ENCODE results near the gene SHISA7.
"Not testable (repeated sequence)": the region's sequence is repeated elsewhere in the genome, so short reads cannot be mapped to it uniquely, and the experiment has no call there.

SHISA7 gene

DNA sequence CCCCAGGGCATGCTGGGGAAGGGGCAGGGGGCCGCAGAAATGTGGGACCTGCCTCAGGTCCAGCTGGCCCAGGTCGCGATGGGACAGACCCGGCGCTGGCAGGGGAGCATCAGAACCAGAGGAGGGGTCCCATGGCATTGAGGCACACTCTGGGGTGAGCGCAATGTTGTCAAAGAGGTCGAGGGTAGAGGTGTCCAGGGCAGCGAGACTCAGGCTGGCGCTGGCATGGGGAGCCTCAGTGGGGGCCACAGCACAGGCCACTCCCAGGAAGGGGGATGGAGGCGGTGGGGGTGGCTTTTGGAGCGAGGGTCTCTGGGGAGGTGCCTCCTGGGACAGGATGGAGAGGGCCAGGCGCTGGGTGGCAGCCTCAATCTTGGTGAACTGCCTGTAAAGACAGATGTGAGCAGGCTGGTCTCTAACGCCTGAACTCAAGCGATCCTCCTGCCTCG is 20.5 kb upstream of the SHISA7 start:
- DNase-seq (ENCODE audit: low spot score), result no peak

DNA sequence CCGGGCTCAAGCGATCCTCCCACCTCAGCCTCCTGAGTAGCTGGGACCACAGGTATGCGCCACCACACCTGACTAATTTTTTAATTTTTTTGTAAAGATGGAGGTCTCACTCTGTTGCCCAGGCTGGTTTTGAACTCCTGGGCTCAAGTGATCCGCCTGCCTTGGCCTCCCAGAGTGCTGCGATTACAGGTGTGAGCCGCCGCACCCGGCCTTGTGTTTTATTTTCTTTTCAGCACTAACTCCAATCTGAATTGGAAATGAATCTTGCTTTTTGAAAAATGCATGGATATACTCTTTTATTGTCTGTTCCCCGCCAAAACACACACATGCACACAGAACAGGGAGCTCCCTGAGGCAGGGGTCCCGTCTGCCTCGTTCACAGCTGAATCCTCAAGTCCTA is 19.6 kb upstream of the SHISA7 start:
- DNase-seq (ENCODE audit: low spot score), result no peak

DNA sequence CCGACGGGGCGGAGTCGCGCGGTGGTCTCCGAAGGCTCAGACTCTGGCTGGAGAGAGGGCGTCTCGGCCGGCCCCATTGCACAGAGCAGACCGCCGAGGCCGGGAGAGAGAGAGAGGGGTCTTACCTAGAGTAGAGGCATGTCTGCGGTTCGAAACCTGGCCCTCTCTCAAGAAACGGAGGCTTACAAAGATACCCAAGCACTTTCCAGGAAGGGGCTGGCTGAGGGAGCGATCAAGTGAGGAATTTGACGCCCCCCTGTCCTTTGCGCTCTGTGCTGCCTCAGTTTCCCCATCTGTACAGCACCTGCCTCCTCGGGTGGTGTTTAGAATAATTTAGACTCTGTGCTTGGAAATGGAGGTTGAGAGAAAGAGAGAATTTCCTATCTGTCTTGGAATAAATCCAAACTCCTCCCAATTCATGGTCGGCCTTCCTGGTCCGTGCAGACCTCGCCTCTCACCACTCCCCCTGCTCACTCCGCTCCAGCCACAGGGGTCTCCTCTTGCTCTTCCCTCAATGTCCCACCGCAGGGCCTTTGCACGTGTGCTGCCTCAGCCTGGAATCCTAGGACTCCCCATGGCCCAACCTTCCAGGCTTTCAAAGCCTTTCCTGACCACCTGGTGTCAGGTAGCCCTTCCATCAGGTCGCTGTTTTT is 19.0 kb upstream of the SHISA7 start:
- peak; percentile 42 for DNase-seq (ENCODE audit: low spot score)

DNA sequence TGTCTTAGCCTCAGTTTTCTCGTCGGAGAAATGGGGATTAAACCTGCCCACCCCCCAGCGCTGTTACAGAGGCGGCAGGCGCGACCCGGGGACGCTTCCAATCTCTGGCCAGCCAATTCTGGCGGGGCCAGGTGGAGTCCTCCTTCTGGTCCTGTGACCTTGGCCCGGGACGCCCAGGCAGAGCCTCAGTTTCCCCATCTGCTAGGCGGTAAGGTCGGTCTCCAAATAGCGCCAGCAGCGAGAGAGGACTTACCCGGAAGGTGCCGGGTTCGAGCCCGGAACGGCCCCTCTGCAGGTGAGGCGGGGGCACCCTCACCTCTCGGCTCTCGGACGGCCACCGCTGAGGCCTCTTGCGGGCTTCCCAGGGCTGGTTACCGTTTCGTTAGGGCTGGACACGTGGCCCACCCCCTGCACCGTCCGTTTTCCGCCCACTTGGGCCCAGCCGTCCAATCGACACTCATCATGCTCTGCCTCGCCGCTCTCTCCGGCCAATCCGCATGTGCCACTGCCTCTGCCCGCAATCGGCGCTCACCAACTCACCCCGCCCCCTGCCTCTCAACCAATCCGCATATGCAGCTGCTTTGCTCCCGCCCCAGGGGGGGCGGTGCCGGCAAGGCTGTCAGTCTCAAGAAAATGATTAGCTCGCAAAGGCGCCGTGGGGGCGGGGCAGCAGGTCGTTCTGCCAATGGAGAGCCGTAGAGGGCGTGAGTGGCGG is 18.3 kb upstream of the SHISA7 start, which contains the start of gene ISOC2:
ISOC2 (minus strand) TSS at position 384 of the 715 bp plus-strand sequence. CDS start 5,156 bp downstream, outside the sequence.
- DNase-seq (ENCODE audit: low spot score), result peak; percentile 99

DNA sequence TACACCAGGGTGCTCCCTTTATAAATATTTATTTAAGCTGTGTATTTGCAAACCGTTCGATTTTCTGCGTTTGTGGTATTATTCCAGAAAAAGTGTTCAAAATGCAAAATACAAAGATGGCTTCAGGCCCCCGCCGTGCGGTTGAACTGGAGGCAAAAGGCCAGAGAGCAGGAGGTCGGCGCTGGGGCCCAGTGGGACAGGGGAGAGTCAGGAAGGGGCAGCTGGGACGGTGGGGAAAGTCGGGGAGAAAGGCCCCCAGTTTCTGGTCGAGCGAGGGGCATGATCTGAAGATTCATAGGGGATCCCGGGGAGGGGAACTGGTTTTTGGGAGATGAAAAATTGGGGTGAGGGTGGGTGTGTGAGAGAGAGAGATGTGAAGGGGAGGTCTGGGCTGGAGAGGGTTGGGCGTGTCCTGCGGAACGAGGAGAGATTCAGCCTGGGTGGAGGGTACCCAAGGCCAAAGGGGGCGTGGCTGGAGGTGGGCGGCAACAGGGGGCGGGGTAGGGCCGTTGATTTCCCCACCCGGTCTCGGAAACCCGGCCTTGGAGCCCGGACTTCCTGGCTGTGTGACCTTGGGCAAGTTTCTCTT is 17.7 kb upstream of the SHISA7 start:
- DNase-seq (ENCODE audit: low spot score), result peak; percentile 58

DNA sequence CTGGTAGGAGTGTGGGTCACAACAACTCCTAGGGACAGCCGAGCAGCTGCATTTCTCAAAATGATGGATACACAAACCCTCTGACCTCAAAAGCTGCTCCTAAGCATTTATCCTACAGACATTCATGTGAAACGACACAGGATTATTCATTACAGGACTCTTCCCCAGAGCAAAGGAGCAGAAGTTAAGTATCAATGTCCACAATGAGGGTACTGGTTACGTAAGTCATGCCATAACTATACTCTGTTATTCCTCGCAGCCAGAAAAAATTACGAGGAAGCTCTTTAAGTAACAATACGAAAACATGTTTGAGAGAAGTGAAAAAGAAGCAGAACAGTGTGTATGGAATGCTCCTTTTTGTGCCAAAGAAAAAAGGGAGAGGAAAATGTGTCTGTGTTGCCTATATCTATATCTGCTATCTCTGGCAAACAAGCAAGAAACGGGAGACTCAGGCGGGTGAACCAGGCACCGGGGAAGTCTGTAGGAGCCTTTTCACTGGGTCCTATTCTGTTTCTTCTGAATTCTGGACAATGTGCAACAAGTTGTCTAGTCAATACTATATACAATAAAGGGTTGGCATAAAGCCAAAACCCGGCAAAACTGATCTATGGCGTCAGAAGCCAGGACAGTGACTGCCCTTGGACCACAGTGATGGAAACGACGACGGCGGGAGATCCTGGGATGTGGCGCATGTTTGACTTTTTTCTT is 17.0 kb upstream of the SHISA7 start:
- no peak for DNase-seq (ENCODE audit: low spot score)

DNA sequence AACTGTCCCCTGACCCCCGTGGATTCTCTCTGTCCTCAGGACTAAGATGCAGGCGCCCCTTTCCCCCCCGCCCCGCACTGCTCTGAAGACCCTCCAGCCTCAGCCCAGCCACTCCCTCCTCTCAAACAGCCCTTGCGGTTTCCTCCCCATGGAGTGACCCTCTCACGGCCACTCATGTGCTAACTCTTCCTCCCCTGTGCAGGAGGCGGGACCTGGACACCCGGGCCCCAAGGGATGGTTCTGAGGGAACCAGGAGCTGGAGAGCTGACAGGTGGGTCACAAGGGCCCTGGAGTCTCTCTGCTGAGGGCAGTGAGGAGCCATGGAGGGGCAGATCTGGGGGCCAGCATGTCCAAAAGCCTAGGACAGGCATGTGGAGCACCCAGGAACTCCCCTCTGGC is 16.4 kb upstream of the SHISA7 start:
- no peak for DNase-seq (ENCODE audit: low spot score)

DNA sequence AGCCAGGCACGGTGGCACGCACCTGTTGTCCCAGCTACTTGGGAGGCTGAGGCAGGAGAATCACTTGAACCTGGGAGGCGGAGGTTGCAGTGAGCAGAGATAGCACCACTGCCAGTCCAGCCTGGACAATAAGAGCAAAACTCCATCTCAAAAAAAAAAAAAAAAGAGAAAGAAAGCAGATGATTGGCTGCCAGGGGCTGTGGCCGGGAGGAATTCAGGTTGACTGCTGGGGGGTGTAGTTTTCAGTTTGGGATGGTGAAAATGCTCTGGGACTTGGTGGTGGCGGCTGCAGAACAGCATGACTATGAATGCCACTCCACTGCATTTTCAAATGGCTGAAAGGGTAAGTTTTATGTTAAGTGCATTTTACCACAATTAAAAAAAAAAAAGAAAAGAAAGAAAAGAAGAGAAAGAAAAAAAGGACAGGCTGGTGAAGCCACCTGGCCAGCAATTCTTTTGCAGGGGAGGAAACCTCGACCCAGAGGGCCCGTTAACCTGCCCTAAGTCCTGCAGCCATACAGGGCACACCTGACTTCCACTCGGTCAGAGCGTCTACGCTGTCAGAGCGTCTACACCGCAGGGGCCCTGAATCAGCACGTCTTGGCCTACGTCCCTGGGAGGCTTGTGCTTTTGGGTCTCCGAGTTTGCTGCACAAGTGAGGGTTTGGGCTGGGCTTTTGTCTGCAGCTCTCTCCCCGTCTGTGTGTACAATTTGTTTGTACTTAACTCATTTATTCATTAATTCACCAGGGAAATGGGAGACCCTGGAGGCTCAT is 14.8 kb upstream of the SHISA7 start:
- no peak for DNase-seq (ENCODE audit: low spot score)

DNA sequence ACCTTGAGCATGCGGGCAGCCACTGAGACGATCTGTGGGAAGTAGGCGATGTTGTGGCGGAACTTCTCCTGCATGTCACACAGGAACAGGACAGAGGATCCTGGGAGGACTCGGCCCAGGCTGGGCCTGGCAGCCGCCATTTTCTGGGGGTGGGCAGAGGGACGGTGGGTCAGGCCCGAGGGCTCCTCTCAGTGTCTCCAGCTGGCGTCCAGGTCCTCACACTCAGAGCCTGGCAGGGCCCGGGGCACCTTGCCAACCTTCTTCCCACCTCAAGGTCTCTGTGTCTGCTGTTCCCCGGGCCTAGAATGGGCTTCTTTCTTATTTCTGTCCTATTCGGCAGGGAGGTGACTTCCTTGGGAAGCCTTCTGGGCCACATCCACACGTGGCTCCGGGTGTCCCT is 13.2 kb upstream of the SHISA7 start:
- DNase-seq (ENCODE audit: low spot score), result no peak

DNA sequence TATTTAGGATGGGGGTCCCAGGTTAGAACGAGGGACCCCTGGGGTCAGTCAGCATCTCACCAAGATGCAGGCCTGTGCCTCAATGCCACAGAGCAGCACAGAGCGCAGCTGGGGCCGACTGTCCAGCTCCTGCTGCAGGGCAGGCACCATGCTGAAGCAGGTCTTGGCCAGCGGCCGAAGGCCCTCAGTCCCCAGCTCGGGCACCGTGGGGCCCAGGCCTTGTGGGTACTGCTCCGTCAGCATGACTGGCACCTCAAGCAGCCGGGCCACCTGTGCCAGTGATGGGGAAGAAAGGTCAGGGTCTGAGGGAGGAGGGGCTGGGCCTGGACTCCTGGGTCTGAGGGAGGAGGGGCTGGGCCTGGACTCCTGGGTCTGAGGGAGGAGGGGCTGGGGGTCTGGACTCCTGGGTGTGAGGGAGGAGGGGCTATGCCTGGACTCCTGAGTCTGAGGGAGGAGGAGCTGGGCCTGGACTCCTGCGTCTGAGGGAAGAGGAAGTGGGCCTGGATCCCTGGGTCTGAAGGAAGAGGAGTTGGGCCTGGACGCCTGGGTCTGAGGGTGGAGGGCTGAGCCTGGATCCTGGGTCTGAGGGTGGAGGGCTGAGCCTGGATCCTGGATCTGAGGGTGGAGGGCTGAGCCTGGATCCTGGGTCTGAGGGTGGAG is 12.6 kb upstream of the SHISA7 start:
- no peak for DNase-seq (ENCODE audit: low spot score)

DNA sequence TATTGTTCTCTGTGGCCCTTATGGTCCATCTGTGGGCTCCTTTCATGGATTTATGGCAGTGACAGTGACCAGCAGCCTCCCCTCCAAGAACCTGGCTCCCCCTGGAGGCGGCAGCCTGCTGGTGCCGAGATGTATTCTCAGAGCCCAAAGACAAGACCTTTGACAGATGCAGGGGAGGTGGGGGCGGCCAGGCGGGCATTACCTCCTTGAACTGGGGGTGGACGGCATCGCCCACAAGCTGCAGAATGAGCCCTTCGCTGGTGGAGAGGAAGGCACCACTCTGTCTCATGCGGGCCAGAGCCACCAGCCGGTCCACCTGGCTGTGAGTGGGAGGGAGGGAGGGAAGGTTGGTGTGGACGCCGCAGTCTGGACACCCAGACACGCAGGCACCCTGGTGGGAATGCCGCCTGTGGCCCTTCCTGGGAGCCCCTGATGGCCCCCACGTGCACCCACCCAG is 11.7 kb upstream of the SHISA7 start:
- DNase-seq (ENCODE audit: low spot score), result no peak

DNA sequence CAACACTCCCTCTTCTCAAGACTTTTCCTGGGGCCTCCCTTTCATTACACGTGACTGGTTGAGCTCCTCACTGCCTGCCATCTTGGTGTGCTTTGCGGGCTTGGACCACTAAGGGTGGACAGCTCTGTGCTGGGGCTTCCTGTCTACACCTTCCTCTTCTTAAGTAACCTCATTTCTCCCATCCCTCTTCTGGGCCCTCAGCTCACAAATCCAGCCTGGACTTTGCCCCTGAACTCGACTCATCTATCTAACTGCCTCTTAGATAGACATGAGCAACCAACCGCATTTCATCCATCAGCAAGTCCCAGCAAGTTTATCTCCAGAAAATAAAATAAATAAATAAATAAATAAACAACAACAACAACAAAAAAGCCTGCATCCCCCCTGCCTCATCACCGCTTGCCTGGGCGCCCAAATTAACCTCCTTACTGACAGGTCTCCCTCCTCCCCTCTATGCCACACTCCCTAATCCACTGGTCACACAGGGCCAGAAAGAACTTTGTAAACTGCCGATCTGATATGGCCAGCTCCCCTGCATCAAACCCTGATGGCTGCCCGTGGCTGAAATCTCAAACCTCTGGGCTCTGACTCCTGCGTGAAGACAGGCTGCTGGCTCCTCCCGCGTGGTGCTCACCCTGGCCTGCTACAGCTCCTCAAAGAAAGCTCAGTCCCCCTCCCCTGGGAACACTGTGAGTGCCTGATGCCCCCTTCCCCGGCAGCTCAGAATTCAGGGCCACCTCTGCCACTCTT is 10.6 kb upstream of the SHISA7 start:
- no peak for DNase-seq (ENCODE audit: low spot score)

DNA sequence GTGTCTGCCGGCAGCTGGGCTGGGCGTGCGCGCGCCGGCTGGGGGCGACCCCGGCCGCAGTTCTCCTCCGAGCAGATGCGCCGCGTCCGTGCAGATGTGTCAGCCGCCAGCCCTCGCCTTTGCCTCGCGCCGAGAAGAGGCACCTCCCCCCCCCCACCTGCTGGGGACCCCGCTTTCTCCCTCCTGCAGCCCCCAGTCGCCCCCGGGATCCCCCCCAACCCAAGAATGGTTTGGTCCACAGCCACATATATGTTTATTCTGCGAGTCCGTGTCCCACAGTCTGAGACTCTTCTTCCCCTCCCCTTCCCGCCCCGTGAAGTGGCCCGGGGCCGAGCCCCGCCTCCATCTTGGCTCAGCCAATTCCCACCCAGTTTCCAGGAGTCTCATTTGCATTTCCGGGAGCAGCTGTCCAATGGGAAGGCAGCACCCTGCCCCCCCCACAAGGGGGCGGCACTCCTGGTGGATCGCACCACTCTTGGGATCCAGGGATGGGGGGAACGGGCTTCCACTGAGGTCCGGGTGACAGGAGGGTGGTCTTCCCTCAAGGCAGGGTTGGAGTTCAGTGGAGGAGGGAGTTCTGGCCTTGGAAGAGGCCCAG is 9.7 kb upstream of the SHISA7 start:
- DNase-seq (ENCODE audit: low spot score), result no peak

DNA sequence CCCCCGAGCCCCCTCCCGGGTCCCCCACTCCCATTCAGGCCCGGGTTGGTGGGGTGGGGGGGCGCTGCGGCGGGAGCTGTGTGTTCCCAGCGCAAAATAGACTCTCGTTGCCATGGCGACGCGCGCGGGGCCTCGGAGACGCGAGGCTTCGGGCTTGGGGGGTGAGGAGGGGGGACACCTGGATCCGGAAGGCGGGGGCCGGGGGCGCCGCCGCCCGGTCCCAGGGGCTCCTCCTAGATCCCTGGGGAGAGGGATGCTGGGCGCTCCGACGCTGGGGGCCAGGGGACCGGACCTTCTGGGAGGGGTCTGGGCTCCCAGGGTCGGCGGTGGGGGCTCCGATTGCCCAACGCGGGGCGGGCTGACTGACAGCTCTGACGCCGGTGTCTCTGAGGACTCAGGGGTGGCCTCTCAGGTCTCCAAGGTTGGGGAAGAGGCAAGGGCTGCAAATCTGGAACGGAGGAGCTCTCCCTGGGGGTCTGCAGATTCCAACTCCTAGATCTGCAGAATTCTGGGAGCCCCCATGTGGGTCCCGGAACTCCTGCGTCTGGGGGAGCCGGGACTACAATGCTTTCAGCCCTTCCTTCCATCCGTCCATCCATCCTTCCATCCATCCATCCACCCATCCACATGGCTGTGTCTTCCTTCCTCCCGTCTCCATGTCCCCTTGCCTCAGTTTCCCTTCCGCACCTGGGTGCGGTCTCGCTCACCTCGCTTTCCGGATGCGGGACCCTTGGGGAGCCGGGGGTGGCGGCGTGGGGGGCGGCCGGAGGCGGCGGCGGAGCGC is 9.1 kb upstream of the SHISA7 start:
- no peak for DNase-seq (ENCODE audit: low spot score)

DNA sequence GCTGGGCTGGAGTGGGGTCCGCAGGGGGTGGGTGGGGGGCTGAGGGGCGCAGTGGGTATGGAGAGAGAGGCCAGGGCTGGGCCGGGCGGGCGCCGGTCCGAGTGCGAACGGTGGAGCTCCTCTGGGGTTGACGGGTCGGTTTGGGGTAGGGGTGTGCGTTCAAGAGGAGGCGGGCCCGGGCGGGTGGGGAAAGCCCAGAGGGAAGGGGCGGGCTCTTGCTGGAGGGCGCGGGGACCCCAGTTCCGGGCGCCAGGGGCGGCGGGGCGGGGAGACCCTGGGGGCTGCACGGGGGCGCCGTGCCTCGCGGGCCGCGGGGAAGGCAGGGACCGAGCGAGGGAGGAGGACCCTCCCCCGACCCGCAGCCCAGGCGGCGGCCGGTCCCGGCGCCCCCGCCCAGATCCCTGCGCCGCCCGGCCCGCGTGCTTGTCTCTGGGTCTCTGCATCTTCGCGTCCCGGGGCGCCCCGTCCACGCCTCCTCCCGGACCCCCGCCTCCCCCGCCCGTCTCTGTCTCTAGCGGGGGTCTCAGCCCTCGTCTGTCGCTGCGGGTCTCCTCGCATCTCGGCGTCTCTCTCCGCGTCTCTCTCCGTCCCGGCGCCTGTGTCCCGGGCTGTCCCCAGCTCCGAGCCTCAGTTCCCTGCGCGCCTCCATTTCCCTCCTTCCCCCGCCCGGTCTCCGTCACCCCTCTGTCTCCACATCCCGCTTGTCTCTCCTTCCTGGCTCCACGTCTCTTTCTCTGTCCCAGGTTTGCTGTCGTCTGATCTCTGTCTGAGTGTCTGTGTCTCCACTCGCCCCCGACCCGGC is 8.3 kb upstream of the SHISA7 start:
- no peak for DNase-seq (ENCODE audit: low spot score)

DNA sequence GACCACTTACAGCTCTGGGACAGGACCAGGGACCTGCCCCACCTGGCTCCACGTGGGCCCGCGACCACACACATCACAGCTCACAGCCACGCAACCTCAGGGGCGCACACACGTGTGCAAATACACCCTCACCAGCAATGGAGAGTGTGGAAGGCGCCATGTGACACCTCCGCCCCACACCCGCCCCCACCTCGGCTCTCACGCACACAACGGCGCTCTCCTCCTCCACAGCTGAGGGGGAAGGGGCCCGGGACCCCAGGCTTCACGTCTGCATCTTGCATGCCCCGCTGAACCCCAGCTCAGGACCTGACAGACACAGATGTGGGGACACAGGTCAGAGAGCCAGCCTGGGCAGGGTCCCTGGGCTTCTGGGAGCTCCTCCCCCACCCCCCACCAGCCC is 6.4 kb upstream of the SHISA7 start:
- no peak for DNase-seq (ENCODE audit: low spot score)

DNA sequence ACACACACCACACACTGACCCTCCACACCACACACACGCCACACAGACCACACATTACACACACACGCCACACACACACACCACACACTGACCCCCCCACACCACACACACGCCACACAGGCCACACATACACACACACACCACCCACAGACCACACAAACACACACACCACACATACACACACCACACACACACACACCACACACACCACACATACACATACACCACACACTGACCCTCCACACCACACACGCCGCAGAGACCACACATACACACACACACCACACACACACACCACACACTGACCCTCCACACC is 5.0 kb upstream of the SHISA7 start:
- DNase-seq (ENCODE audit: low spot score), result not testable (repeated sequence)

DNA sequence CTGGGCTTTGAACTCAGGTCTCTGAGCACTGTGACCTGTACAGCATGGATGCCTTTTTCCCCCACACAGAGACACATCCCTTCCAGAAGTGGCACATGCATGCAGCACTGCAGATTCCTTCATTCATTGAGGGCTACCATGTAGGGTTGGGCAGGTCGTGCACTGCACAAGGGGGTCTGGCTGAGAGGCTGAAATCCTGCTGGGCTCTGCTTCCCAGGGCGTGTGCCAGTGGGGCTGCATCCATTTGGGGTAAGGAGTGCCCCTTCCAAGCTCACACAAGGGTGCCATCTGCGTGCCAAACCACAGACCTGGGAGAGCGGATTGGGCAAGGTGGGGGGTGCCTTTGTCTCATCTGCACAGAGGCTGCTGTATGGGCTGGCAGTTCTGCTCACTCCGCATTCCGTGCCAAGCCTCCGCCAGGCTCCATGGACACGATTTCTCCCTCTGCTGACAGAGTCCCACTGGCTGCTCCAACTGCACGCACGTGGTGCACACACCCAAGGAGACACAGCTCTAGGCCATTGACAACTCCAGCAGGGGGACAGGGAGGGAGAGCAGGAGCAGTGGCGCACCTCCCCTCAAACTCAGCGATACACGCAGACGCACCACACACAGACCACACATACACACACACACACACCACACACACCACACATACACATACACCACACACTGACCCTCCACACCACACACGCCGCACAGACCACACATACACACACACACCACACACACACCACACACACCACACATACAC is 4.5 kb upstream of the SHISA7 start:
- peak; percentile 25 for DNase-seq (ENCODE audit: low spot score)

All from LoVo (cell line).